Suppressor macrophage treated with lipopolysaccharide for 4 hours (primary cell): Measurements from ENCODE around the gene GALNT18.

ENCODE experiments used
- DNase-seq: peaks from one replicate; pipeline ENCODE4 v3.0.0-alpha.2; 2020

The GALNT18 gene

GRCh38 chr11:11260903-11261302 lies 360.9 kb downstream of the GALNT18 start:
- no peak for DNase-seq

GRCh38 chr11:11253995-11254394 lies 367.8 kb downstream of the GALNT18 start:
- no peak for DNase-seq

GRCh38 chr11:11253497-11253896 lies 368.3 kb downstream of the GALNT18 start:
- no peak for DNase-seq

GRCh38 chr11:11252403-11252802 lies 369.4 kb downstream of the GALNT18 start:
- DNase-seq = no peak

- no peak for DNase-seq
Measured at GRCh38 chr11:11251394-11251970, 370.3 kb downstream of the GALNT18 start.

GRCh38 chr11:11250470-11250869 lies 371.3 kb downstream of the GALNT18 start:
- DNase-seq = no peak

GRCh38 chr11:11247576-11247975 lies 374.2 kb downstream of the GALNT18 start:
- DNase-seq = no peak

GRCh38 chr11:11247086-11247485 lies 374.7 kb downstream of the GALNT18 start:
- DNase-seq = no peak

- no peak for DNase-seq
Measured at GRCh38 chr11:11246166-11246565, 375.6 kb downstream of the GALNT18 start.

GRCh38 chr11:11245453-11245852 lies 376.4 kb downstream of the GALNT18 start:
- DNase-seq = no peak

- no peak for DNase-seq
Measured at GRCh38 chr11:11244470-11245080, 377.2 kb downstream of the GALNT18 start.

- no peak for DNase-seq
Measured at GRCh38 chr11:11243590-11244469, 378.0 kb downstream of the GALNT18 start.

GRCh38 chr11:11243209-11243589 lies 378.6 kb downstream of the GALNT18 start:
- no peak for DNase-seq

GRCh38 chr11:11241284-11241683 lies 380.5 kb downstream of the GALNT18 start:
- DNase-seq = no peak

- no peak for DNase-seq
Measured at GRCh38 chr11:11239959-11240358, 381.8 kb downstream of the GALNT18 start.

- no peak for DNase-seq
Measured at GRCh38 chr11:11237070-11237832, 384.6 kb downstream of the GALNT18 start.

- no peak for DNase-seq
Measured at GRCh38 chr11:11236498-11237059, 385.2 kb downstream of the GALNT18 start.

GRCh38 chr11:11231763-11232162 lies 390.0 kb downstream of the GALNT18 start:
- DNase-seq = no peak

- no peak for DNase-seq
Measured at GRCh38 chr11:11230802-11231562, 390.8 kb downstream of the GALNT18 start.

- DNase-seq = no peak
Measured at GRCh38 chr11:11230087-11230486, 391.7 kb downstream of the GALNT18 start.

- no peak for DNase-seq
Measured at GRCh38 chr11:11229647-11230046, 392.2 kb downstream of the GALNT18 start.
